ENCODE data around the gene PPP1R12B.

- TF ChIP-seq, protein P1, sequence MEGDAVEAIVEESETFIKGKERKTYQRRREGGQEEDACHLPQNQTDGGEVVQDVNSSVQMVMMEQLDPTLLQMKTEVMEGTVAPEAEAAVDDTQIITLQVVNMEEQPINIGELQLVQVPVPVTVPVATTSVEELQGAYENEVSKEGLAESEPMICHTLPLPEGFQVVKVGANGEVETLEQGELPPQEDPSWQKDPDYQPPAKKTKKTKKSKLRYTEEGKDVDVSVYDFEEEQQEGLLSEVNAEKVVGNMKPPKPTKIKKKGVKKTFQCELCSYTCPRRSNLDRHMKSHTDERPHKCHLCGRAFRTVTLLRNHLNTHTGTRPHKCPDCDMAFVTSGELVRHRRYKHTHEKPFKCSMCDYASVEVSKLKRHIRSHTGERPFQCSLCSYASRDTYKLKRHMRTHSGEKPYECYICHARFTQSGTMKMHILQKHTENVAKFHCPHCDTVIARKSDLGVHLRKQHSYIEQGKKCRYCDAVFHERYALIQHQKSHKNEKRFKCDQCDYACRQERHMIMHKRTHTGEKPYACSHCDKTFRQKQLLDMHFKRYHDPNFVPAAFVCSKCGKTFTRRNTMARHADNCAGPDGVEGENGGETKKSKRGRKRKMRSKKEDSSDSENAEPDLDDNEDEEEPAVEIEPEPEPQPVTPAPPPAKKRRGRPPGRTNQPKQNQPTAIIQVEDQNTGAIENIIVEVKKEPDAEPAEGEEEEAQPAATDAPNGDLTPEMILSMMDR (IDR thresholded peaks at IDR 0.05; ENCODE audit: low read depth, low read length, missing input control): no peak
- TF ChIP-seq GABPA (IDR thresholded peaks at IDR 0.05 in 1 of 2, conservative IDR thresholded peaks at IDR 0.05 in 1 of 2) (no peak), RAD21 (IDR thresholded peaks at IDR 0.05) (no peak), TAF1 (conservative IDR thresholded peaks at IDR 0.05) (no peak)
- TF ChIP-seq, protein P2, sequence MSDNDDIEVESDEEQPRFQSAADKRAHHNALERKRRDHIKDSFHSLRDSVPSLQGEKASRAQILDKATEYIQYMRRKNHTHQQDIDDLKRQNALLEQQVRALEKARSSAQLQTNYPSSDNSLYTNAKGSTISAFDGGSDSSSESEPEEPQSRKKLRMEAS (IDR thresholded peaks at IDR 0.05): no peak
- TF ChIP-seq, protein P3, sequence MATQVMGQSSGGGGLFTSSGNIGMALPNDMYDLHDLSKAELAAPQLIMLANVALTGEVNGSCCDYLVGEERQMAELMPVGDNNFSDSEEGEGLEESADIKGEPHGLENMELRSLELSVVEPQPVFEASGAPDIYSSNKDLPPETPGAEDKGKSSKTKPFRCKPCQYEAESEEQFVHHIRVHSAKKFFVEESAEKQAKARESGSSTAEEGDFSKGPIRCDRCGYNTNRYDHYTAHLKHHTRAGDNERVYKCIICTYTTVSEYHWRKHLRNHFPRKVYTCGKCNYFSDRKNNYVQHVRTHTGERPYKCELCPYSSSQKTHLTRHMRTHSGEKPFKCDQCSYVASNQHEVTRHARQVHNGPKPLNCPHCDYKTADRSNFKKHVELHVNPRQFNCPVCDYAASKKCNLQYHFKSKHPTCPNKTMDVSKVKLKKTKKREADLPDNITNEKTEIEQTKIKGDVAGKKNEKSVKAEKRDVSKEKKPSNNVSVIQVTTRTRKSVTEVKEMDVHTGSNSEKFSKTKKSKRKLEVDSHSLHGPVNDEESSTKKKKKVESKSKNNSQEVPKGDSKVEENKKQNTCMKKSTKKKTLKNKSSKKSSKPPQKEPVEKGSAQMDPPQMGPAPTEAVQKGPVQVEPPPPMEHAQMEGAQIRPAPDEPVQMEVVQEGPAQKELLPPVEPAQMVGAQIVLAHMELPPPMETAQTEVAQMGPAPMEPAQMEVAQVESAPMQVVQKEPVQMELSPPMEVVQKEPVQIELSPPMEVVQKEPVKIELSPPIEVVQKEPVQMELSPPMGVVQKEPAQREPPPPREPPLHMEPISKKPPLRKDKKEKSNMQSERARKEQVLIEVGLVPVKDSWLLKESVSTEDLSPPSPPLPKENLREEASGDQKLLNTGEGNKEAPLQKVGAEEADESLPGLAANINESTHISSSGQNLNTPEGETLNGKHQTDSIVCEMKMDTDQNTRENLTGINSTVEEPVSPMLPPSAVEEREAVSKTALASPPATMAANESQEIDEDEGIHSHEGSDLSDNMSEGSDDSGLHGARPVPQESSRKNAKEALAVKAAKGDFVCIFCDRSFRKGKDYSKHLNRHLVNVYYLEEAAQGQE (IDR thresholded peaks at IDR 0.05): no peak
Measured at GRCh38 chr1:202593845-202594244, 245.3 kb downstream of the PPP1R12B start.

Data from liver (tissue), 3 donors.